ENCODE measurements around the gene SCYGR1.

The SCYGR1 gene

DNA sequence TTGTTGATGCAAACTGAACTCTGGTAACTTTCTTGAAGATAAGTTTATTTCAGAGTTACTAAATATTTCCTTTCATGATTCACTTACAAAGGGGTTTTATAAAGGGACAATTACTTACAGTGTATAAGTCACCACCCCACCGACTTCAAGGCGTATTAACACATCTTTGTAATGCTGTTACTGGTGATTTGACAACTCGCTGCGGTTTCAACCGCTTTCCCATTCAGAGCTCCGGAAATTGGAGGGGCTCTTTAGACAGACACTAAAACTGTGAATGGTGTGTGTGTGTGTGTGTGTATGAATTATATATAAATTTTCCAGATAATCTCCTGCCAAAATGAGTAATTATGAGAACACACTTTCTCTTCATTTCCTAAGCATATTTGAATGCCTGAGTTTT is 13.6 kb downstream of the SCYGR1 start:
- DNase-seq, result no peak

DNA sequence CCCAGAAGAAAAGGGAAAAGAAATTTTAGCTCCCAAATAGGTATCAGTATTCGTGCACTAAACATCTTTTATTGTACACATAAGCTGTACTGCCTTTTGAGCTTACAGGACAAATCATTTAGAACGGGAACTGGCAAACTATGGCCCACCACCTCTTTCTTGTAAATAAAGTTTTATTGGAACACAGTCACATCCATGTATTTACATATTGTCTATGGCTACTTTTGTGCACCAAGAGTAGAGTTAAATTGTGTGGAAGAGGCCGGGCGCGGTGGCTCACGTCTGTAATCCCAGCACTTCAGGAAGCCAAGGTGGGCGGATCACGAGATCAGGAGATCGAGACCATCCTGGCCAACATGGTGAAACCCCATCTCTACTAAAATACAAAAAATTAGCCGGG is 14.4 kb downstream of the SCYGR1 start:
- no peak for DNase-seq

DNA sequence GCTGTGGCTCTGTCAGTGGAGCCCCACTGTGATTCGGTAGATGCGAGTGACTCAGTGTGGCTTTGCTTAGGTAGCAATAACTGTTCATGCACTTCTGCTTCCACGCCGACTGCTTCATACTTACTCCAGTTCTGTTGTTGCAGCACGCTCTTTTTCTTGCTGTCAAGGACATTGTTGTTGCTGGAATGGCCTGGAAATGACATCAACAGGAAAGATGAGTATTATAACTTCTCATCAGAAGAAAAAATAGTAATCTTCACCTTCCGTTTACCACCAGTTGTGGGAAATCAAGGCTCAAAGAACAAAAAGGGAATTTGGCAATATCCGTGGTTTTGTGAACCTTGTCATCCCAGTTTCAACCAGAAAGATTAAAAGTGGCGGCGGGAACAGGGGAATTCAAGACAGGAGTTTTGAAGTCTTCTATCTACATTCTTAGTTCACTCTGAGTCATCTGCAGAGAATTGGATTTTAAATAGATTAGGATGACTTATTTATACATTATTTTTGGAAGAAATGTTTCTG is 16.9 kb downstream of the SCYGR1 start:
- DNase-seq, result peak in 1 of 58 donors; percentile 22

DNA sequence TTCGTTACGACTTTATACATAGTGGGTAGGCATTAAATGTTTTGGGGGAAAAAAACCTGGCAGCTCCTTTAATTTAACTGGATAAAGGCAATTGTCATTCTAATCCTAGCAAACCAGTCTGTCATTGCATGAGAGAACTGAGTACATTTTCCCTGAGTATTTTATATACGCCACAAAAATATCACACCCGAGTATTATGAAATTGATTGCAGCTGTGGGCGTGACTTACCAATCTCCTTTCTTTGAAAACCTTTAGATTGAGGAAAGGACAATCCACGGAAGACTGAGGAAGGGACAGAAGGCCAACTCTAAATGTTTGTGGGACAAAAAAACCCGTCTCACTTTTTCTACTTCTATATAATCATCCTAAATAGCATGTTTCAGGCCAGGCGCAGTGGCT is 17.7 kb downstream of the SCYGR1 start:
- no peak for DNase-seq

- no peak for DNase-seq
Observed at GRCh38 chr2:227368574-227368973, 19.2 kb downstream of the SCYGR1 start.

GRCh38 chr2:227367427-227367795 is 20.3 kb downstream of the SCYGR1 start:
- DNase-seq, result no peak

- DNase-seq, result peak in 4 of 58 donors; percentile 9 to 18 (median 16)
Observed at GRCh38 chr2:227366769-227367426, 20.9 kb downstream of the SCYGR1 start.

- no peak for DNase-seq
Observed at GRCh38 chr2:227365833-227366232, 21.9 kb downstream of the SCYGR1 start.

GRCh38 chr2:227364585-227365263 is 23.0 kb downstream of the SCYGR1 start:
- DNase-seq, result peak in 6 of 58 donors; percentile 5 to 25 (median 19)

- no peak for DNase-seq
Observed at GRCh38 chr2:227363756-227364155, 24.0 kb downstream of the SCYGR1 start.

DNA sequence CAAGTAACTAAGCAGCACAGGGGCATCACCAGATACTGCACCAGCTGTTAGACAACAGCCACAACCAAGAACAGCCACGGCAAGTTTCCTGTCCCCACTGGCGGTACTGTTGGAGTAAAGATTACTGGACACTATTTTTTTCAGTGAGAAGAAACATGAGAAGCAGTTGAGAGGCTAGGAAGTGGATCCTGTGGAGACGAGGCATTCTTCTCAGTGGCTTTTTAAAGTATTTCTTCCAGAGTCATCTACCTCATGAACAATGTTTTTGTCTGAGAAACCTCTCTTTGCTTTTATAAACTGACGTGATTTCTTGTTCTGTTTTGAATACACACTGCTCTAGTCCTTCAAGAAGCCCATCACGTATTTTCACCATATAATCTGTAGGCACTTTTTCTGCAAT is 27.4 kb downstream of the SCYGR1 start:
- DNase-seq, result no peak

DNA sequence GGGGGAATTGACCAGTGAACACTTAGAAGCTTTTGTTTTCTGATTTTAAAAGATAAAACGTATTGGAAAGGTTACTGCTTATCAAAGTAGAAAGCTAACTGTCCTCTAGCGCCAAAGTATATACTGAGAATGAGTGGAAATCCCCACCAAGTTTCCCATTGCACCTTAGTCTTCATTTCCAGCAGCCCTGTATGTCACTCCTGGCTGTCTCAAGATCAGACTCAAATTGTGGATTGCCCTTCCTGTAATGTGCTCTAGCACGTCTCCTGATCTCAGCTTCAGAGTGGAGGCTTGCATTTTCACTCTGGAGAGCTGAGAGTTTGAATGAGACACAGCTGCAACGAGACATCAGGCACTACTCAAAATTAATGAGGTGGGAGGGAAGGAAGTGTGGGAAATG is 36.1 kb downstream of the SCYGR1 start:
- DNase-seq, result no peak

- DNase-seq, result no peak
Observed at GRCh38 chr2:227349989-227350612, 37.6 kb downstream of the SCYGR1 start.

GRCh38 chr2:227348324-227348723 is 39.4 kb downstream of the SCYGR1 start:
- no peak for DNase-seq

GRCh38 chr2:227347117-227347516 is 40.6 kb downstream of the SCYGR1 start:
- no peak for DNase-seq

DNA sequence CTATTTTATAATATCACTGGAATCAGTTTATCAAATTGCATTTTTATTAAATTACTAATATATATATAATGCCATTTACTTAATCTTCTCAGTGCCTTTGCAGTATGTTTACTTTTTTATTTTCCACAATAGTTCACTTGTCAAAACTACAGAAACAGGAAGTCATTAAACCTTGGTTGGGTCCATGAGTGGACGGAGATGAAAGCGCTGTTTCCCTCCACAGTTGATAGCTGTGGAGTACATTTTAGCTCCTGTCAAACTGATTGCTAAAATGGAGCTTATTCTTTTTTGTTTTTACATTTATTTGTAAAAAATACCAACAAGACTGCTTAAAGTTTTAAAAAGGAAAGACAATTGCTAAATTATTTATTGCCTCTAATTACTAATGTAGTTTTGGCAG is 43.5 kb downstream of the SCYGR1 start:
- no peak for DNase-seq

DNA sequence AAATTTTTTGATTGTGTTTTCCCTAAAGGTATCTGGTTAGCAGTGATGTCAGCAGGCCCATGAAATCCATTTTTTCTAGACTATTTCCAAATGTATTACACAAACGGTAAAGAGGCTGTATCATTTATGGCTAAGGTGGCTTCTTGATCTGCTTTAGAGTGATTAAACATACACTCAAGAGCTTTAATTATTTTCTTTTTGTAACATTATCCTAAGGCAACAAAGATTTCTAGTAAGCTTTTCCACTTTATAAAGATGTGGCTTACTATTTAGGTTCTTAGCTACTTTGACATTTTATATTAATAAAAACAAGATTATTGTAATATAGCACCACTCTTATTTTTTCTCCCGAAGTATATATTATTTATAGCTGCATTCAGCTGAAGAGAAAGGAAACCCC is 46.2 kb downstream of the SCYGR1 start:
- DNase-seq, result no peak

DNA sequence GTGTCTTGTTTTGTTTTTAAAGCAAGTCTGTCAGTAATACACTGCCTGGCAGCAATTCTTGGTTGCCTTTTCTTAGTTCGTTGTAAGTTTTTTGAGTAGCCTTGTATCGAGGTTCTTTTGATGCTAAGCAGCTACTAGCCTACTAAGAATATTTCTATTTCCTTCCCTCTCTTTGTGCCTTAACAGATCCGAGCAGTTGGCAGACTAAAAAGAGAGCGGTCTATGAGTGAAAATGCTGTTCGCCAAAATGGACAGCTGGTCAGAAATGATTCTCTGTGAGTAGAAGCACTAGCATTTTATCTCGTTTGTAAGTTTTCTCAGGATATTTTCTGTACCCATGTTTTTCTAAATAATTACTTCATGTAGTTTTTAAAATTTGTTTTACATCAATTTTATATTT is 47.6 kb downstream of the SCYGR1 start:
- DNase-seq, result peak in 13 of 58 donors; percentile 5 to 64 (median 12)

GRCh38 chr2:227339098-227339599 is 48.6 kb downstream of the SCYGR1 start:
- DNase-seq, result no peak
